Neuron (in vitro differentiated cells): ENCODE measurements around the gene MAPKBP1.
A peak's percentile ranks its signal among the peaks of the same experiment; 100 is the strongest.
"Not testable (repeated sequence)": the region's sequence is repeated elsewhere in the genome, so short reads cannot be mapped to it uniquely, and the experiment has no call there.

Source experiments
- H2AFZ ChIP-seq: one replicate; pipeline ENCODE4 v1.6.1; 2013; ENCODE audit warnings: low read depth, mild to moderate bottlenecking, inconsistent platforms, low read length, moderate library complexity
- H3K27me3 ChIP-seq: one replicate; pipeline ENCODE4 v1.6.1; 2013; ENCODE audit warnings: low read length; ENCODE audit not compliant: insufficient read depth
- H3K36me3 ChIP-seq: one replicate; pipeline ENCODE4 v1.6.1; 2013; ENCODE audit warnings: low read length; ENCODE audit not compliant: insufficient read depth
- H3K4me1 ChIP-seq: one replicate; pipeline ENCODE4 v1.6.1; 2013; ENCODE audit warnings: low read length; ENCODE audit not compliant: insufficient read depth
- H3K4me3 ChIP-seq: 2 replicates; pipeline ENCODE4 v1.5.1; 2013; ENCODE audit warnings: mild to moderate bottlenecking, low read length, moderate library complexity
- H3K9me3 ChIP-seq: one replicate; pipeline ENCODE4 v1.6.1; 2013; ENCODE audit warnings: low read length

The MAPKBP1 gene

GRCh38 chr15:41774062-41774881 lies at the start of gene MAPKBP1:
Gene MAPKBP1, plus strand, starts transcription at chr15:41774484. Its CDS starts 792 bp downstream, at chr15:41775276.
- no peaks in the 10 kb centered on the region for H3K27me3 ChIP-seq
- peak within 1 kb of the TSS; percentile 83 for H3K4me3 ChIP-seq
- H3K36me3 ChIP-seq = peaks cover under 1% of the 10 kb centered on the region
- H2AFZ ChIP-seq = peak within 1 kb of the TSS; percentile 70
- H3K4me1 ChIP-seq = peaks cover 33% of the 10 kb centered on the region
- no peaks in the 10 kb centered on the region for H3K9me3 ChIP-seq

DNA sequence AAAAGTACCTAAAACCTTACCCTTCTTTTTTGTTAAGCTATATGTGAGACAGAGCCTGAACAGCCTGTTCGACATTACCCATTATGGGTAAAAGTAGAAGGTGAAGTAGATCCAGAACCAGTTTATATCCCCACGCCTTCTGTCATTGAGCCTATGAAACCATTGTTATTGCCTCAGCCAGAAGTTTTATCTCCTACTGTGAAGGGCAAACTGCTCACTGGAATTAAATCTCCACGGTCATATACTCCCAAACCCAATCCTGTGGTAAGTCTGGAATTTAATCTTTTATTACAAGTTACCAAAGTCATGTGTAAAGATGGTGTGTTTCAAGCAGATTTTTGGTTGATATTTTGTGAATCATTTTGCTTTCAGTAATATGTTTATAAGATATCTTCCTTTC lies 47.1 kb upstream of the MAPKBP1 start:
- peaks cover 22% of the 10 kb centered on the region for H3K36me3 ChIP-seq
- no peak overlapping the region for H3K4me3 ChIP-seq

GRCh38 chr15:41728061-41728460 lies 46.2 kb upstream of the MAPKBP1 start:
- H3K4me1 ChIP-seq, H3K9me3 ChIP-seq, H2AFZ ChIP-seq, H3K27me3 ChIP-seq, H3K4me3 ChIP-seq: not testable (repeated sequence)
- peaks cover 24% of the 10 kb centered on the region for H3K36me3 ChIP-seq

More for the DNA sequence above, 47.1 kb upstream of the MAPKBP1 start:
- Histone ChIP-seq H2AFZ (no peak overlapping the region), H3K4me1 (no peaks in the 10 kb centered on the region), H3K27me3 (no peaks in the 10 kb centered on the region), H3K9me3 (no peaks in the 10 kb centered on the region)

GRCh38 chr15:41730543-41730942 lies 43.7 kb upstream of the MAPKBP1 start:
- no peak overlapping the region for H3K4me3 ChIP-seq
- peaks cover 44% of the 10 kb centered on the region for H3K36me3 ChIP-seq
- no peak overlapping the region for H2AFZ ChIP-seq
- H3K4me1 ChIP-seq = no peaks in the 10 kb centered on the region
- no peaks in the 10 kb centered on the region for H3K27me3 ChIP-seq
- H3K9me3 ChIP-seq = no peaks in the 10 kb centered on the region

DNA sequence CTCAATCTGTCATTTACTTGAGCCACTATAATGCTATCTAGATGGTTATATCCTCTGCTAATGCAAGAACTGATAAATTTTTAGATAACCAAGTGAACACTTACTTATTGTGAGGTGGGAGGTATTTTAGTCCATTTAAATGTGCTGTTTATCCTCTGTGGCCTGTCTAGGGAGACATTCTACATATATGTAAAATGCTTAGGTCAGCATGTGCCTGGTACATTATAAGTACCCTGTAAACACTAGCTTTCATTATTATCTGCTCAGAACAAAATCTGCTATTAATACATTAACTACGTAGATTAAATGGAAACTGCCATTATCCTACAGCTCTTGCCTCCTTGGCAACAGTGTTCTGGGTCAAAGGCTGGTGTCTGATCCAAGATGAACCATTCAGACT lies 41.8 kb upstream of the MAPKBP1 start:
- Histone ChIP-seq H3K4me3 (no peak overlapping the region), H3K27me3 (no peaks in the 10 kb centered on the region), H3K4me1 (no peaks in the 10 kb centered on the region), H3K36me3 (peaks cover 56% of the 10 kb centered on the region), H3K9me3 (no peaks in the 10 kb centered on the region), H2AFZ (no peak overlapping the region)

DNA sequence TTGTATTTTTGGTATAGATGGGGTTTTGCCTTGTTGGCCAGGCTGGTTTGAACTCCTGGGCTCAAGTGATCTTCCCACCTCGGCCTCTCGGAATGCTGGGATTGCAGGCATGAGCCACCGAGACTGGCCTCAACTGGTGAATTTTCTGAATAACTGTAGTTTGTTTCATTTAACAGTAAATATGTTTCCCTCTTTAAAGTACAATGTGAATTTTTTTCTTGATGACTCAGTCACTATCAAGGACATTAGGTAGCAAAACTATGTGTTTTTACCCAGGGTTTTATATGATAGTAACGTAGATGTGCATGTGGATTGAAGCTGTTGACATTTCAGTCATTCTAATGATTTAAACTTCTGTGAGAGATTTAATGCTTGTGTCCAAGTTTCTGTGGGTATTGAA lies 40.2 kb upstream of the MAPKBP1 start:
- Histone ChIP-seq H2AFZ (no peak overlapping the region), H3K4me1 (no peaks in the 10 kb centered on the region), H3K27me3 (no peaks in the 10 kb centered on the region), H3K9me3 (no peaks in the 10 kb centered on the region), H3K36me3 (peaks cover 61% of the 10 kb centered on the region), H3K4me3 (no peak overlapping the region)

DNA sequence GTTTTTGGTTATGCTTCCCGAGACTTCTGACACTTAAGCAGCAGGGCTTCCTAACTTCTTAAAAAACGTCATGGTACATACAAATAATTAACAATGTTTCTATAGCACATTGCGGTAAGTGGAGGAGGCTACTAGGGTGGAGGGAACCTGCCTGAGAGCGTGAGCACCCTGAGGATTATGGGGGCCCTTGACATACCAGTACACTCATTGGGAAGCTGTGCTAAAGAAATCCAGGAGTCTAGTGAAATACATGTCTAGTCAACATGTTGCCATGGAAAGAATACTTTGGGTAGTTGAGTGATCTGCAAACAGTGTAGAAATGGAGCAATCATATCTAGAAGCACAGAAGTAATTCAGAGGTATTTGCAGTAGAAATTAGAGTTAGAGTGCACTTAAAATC lies 39.2 kb upstream of the MAPKBP1 start:
- Histone ChIP-seq H3K4me1 (no peaks in the 10 kb centered on the region), H2AFZ (no peak overlapping the region), H3K27me3 (no peaks in the 10 kb centered on the region), H3K36me3 (peaks cover 60% of the 10 kb centered on the region), H3K4me3 (no peak overlapping the region), H3K9me3 (no peaks in the 10 kb centered on the region)

DNA sequence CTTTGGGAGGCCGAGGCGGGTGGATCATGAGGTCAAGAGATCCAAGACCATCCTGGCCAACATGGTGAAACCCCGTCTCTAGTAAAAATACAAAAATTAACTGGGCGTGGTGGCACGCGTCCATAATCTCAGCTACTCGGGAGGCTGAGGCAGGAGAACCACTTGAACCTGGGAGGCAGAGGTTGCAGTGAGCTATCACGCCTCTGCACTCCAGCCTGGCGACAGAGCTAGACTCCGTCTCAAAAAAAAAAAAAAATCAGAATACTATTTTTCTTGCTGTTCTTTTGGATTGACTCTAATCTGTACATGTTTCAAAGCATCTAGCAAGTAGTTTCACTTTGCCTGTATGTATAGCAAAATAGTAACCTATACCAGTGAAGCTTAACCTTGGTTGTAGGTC lies 38.8 kb upstream of the MAPKBP1 start:
- not testable (repeated sequence) for H3K4me1 ChIP-seq, H3K9me3 ChIP-seq, H2AFZ ChIP-seq, H3K27me3 ChIP-seq, H3K4me3 ChIP-seq
- H3K36me3 ChIP-seq = peaks cover 60% of the 10 kb centered on the region

DNA sequence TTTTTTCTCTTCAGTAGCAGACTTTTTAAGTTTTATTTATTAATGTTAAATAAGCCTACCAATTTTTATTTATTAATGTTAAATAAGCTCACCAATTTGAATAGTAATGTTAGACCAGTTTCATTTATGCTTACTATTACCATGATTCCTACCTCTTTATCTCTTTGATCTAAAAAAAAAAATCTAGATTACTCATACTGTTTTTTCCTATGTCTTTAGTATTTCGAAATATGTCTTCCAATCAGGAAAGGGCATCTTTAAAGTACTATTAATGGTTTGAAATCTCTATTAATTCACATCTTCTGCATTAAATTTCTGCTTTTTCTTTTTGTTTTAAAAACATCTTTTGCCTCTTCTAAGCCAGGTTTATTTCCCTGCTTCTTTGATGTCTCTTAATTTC lies 27.5 kb upstream of the MAPKBP1 start:
- no peak overlapping the region for H3K4me3 ChIP-seq
- H3K9me3 ChIP-seq = peaks cover 2% of the 10 kb centered on the region
- no peak overlapping the region for H2AFZ ChIP-seq
- no peaks in the 10 kb centered on the region for H3K27me3 ChIP-seq
- H3K4me1 ChIP-seq = no peaks in the 10 kb centered on the region
- H3K36me3 ChIP-seq = peaks cover 37% of the 10 kb centered on the region

DNA sequence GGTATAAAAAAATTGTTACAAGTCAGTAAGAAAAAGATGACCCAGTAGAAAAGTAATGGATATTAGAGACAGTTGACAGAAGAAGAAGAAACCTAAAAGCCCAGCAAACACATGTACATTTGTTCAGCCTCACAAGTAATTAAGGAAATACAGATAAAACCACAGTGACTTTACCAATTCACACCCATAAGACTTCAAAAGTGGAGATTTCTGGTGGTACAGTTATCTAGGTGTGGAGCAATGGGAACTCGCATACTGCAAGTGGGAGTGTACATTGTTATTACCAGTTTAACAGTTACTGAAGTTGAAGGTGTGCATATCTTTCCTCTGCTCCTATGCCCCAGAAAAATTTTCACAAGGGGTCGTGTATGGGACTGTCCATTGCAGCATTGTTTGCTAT lies 18.1 kb upstream of the MAPKBP1 start:
- Histone ChIP-seq H3K9me3 (no peaks in the 10 kb centered on the region), H3K27me3 (no peaks in the 10 kb centered on the region), H3K4me3 (no peak overlapping the region), H3K4me1 (no peaks in the 10 kb centered on the region), H3K36me3 (peaks cover 35% of the 10 kb centered on the region), H2AFZ (no peak overlapping the region)

GRCh38 chr15:41772720-41773331 lies 1.5 kb upstream of the MAPKBP1 start:
- Histone ChIP-seq H3K4me1 (peaks cover 33% of the 10 kb centered on the region), H3K4me3 (peak overlapping the region; percentile 83), H3K27me3 (no peaks in the 10 kb centered on the region), H2AFZ (no peak overlapping the region), H3K9me3 (no peaks in the 10 kb centered on the region), H3K36me3 (peaks cover 11% of the 10 kb centered on the region)

DNA sequence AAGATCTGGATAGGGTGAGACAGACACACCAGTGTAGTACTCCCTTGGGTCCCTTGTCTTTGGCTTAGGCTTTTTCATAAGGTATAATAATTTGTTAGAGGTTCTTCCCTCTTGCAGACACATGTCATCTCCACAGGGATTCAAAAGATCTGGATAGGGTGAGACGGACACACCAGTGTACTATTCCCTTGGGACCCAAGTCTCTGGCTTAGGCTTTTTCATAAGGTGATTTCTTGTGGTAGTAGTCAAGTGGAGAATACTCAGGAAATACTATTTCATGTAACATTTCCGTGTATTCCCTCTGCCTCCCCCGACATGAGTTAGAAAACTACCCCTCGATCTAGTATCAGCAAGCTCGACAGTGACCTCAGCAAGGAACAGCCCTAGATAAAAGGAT lies 954 bp upstream of the MAPKBP1 start:
- H2AFZ ChIP-seq = peak overlapping the region; percentile 6
- H3K36me3 ChIP-seq = peaks cover 9% of the 10 kb centered on the region
- peaks cover 33% of the 10 kb centered on the region for H3K4me1 ChIP-seq
- H3K9me3 ChIP-seq = no peaks in the 10 kb centered on the region
- peak overlapping the region; percentile 83 for H3K4me3 ChIP-seq
- no peaks in the 10 kb centered on the region for H3K27me3 ChIP-seq

- peak overlapping the region; percentile 83 for H3K4me3 ChIP-seq
- H3K27me3 ChIP-seq = no peaks in the 10 kb centered on the region
- peaks cover 33% of the 10 kb centered on the region for H3K4me1 ChIP-seq
- H3K9me3 ChIP-seq = no peaks in the 10 kb centered on the region
- H3K36me3 ChIP-seq = peaks cover 6% of the 10 kb centered on the region
- peak overlapping the region; percentile 6 for H2AFZ ChIP-seq
Measured at GRCh38 chr15:41773729-41774061, 589 bp upstream of the MAPKBP1 start.
